ENCODE measurements around the gene CREM. TPM values are rescaled to one million over a fixed set of nuclear protein-coding genes. Genes with fewer than 3 reads are reported as not detected.

The CREM gene
- total and polyA plus RNA-seq, 2 experiments from 2014 or later, result 40.9 to 43.8 TPM

DNA sequence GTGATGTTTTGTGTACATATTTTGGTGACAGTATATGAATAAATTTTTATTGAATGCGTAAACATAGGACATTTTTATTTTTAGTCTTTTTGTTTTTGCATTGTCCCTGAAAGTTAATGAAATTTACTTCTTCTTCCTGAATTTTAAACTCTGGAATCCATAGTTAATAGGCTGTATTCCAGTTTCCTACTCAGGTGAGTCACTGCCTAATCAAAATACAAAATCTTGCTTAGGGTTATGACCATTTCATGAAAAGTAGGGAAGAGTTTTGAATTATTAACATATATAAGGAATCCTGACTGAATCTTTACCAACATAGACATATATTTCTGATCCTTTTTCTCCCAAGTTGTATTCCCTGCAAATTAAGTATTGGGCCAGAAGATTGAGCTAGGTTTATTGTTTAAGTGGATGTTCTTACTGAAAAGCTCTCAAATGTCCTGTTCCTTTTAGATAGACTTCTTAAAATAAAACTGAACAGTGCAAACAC is 2.6 kb downstream of the CREM start:
- no peak for ATAC-seq
- Histone ChIP-seq H4K20me1 (replicated peaks; ENCODE audit: insufficient read depth) (no peaks in the 10 kb centered on the region), H3K4me1 (ENCODE audit: insufficient read depth) (peaks cover 11% of the 10 kb centered on the region; the same call in 1 of the 2 replicates), H3K27me3 (ENCODE audit: insufficient read depth) (no peaks in the 10 kb centered on the region), H3K9me2 (ENCODE audit: insufficient read depth) (no peaks in the 10 kb centered on the region; the same call in 1 of the 2 replicates), H2AFZ (no peak overlapping the region), H3K4me2 (no peak overlapping the region), H3K4me3 (no peak overlapping the region), H3K79me2 (replicated peaks; ENCODE audit: insufficient read depth) (peaks cover 46% of the 10 kb centered on the region), H3F3A (replicated peaks; ENCODE audit: low read depth) (peaks cover 5% of the 10 kb centered on the region; the same call in 1 of the 2 replicates), H3K27ac (ENCODE audit: low read depth) (no peak overlapping the region), H3K36me3 (ENCODE audit: insufficient read depth) (no peaks in the 10 kb centered on the region)
- H3K27ac Mint-ChIP-seq, result no peak overlapping the region; the same call in 1 of the 2 replicates
- DNase-seq (ENCODE audit: low spot score), result no peak
- H3K27me3 Mint-ChIP-seq (ENCODE audit: insufficient read depth, low read depth, poor library complexity), result no peaks in the 10 kb centered on the region
- peaks cover 10% of the 10 kb centered on the region for H3K4me1 Mint-ChIP-seq
- peaks cover 4% of the 10 kb centered on the region; the same call in 2 of the 3 replicates for H3K9me3 Mint-ChIP-seq
- peaks cover 4% of the 10 kb centered on the region; the same call in 2 of the 3 replicates for H3K36me3 Mint-ChIP-seq (ENCODE audit: low read depth)
- 0 out of 3 replicates have a peak overlapping the region, but pooled peaks have one; percentile 89 for H3K4me3 Mint-ChIP-seq
- TF ChIP-seq ZNF114 (CRISPR knock-in tag; IDR thresholded peaks at IDR 0.05) (no peak), NANOG (IDR thresholded peaks at IDR 0.05; ENCODE audit: borderline replicate concordance) (no peak), CREB1 (CRISPR knock-in tag; IDR thresholded peaks at IDR 0.05; ENCODE audit: low read depth) (no peak), ZNF331 (CRISPR knock-in tag; IDR thresholded peaks at IDR 0.05; ENCODE audit: low read depth) (no peak), EZH2phosphoT487 (IDR thresholded peaks at IDR 0.05; ENCODE audit: unreplicated experiment) (no peak), POLR2AphosphoS5 (IDR thresholded peaks at IDR 0.05; ENCODE audit: low read depth) (no peak), JUNB (IDR thresholded peaks at IDR 0.05; ENCODE audit: unreplicated experiment) (no peak), STAT1 (IDR thresholded peaks at IDR 0.05; ENCODE audit: unreplicated experiment) (no peak), EZH2 (IDR thresholded peaks at IDR 0.05; ENCODE audit: low read depth, unreplicated experiment) (no peak)
- TF ChIP-seq, protein P1, sequence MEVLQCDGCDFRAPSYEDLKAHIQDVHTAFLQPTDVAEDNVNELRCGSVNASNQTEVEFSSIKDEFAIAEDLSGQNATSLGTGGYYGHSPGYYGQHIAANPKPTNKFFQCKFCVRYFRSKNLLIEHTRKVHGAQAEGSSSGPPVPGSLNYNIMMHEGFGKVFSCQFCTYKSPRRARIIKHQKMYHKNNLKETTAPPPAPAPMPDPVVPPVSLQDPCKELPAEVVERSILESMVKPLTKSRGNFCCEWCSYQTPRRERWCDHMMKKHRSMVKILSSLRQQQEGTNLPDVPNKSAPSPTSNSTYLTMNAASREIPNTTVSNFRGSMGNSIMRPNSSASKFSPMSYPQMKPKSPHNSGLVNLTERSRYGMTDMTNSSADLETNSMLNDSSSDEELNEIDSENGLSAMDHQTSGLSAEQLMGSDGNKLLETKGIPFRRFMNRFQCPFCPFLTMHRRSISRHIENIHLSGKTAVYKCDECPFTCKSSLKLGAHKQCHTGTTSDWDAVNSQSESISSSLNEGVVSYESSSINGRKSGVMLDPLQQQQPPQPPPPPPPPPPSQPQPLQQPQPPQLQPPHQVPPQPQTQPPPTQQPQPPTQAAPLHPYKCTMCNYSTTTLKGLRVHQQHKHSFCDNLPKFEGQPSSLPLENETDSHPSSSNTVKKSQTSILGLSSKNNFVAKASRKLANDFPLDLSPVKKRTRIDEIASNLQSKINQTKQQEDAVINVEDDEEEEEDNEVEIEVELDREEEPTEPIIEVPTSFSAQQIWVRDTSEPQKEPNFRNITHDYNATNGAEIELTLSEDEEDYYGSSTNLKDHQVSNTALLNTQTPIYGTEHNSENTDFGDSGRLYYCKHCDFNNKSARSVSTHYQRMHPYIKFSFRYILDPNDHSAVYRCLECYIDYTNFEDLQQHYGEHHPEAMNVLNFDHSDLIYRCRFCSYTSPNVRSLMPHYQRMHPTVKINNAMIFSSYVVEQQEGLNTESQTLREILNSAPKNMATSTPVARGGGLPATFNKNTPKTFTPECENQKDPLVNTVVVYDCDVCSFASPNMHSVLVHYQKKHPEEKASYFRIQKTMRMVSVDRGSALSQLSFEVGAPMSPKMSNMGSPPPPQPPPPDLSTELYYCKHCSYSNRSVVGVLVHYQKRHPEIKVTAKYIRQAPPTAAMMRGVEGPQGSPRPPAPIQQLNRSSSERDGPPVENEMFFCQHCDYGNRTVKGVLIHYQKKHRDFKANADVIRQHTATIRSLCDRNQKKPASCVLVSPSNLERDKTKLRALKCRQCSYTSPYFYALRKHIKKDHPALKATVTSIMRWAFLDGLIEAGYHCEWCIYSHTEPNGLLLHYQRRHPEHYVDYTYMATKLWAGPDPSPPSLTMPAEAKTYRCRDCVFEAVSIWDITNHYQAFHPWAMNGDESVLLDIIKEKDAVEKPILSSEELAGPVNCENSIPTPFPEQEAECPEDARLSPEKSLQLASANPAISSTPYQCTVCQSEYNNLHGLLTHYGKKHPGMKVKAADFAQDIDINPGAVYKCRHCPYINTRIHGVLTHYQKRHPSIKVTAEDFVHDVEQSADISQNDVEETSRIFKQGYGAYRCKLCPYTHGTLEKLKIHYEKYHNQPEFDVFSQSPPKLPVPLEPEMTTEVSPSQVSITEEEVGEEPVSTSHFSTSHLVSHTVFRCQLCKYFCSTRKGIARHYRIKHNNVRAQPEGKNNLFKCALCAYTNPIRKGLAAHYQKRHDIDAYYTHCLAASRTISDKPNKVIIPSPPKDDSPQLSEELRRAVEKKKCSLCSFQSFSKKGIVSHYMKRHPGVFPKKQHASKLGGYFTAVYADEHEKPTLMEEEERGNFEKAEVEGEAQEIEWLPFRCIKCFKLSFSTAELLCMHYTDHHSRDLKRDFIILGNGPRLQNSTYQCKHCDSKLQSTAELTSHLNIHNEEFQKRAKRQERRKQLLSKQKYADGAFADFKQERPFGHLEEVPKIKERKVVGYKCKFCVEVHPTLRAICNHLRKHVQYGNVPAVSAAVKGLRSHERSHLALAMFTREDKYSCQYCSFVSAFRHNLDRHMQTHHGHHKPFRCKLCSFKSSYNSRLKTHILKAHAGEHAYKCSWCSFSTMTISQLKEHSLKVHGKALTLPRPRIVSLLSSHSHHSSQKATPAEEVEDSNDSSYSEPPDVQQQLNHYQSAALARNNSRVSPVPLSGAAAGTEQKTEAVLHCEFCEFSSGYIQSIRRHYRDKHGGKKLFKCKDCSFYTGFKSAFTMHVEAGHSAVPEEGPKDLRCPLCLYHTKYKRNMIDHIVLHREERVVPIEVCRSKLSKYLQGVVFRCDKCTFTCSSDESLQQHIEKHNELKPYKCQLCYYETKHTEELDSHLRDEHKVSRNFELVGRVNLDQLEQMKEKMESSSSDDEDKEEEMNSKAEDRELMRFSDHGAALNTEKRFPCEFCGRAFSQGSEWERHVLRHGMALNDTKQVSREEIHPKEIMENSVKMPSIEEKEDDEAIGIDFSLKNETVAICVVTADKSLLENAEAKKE (CRISPR knock-in tag; IDR thresholded peaks at IDR 0.05), result no peak
- TF ChIP-seq, protein P2, sequence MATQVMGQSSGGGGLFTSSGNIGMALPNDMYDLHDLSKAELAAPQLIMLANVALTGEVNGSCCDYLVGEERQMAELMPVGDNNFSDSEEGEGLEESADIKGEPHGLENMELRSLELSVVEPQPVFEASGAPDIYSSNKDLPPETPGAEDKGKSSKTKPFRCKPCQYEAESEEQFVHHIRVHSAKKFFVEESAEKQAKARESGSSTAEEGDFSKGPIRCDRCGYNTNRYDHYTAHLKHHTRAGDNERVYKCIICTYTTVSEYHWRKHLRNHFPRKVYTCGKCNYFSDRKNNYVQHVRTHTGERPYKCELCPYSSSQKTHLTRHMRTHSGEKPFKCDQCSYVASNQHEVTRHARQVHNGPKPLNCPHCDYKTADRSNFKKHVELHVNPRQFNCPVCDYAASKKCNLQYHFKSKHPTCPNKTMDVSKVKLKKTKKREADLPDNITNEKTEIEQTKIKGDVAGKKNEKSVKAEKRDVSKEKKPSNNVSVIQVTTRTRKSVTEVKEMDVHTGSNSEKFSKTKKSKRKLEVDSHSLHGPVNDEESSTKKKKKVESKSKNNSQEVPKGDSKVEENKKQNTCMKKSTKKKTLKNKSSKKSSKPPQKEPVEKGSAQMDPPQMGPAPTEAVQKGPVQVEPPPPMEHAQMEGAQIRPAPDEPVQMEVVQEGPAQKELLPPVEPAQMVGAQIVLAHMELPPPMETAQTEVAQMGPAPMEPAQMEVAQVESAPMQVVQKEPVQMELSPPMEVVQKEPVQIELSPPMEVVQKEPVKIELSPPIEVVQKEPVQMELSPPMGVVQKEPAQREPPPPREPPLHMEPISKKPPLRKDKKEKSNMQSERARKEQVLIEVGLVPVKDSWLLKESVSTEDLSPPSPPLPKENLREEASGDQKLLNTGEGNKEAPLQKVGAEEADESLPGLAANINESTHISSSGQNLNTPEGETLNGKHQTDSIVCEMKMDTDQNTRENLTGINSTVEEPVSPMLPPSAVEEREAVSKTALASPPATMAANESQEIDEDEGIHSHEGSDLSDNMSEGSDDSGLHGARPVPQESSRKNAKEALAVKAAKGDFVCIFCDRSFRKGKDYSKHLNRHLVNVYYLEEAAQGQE (IDR thresholded peaks at IDR 0.05; ENCODE audit: unreplicated experiment), result no peak
- TF ChIP-seq, protein P3, sequence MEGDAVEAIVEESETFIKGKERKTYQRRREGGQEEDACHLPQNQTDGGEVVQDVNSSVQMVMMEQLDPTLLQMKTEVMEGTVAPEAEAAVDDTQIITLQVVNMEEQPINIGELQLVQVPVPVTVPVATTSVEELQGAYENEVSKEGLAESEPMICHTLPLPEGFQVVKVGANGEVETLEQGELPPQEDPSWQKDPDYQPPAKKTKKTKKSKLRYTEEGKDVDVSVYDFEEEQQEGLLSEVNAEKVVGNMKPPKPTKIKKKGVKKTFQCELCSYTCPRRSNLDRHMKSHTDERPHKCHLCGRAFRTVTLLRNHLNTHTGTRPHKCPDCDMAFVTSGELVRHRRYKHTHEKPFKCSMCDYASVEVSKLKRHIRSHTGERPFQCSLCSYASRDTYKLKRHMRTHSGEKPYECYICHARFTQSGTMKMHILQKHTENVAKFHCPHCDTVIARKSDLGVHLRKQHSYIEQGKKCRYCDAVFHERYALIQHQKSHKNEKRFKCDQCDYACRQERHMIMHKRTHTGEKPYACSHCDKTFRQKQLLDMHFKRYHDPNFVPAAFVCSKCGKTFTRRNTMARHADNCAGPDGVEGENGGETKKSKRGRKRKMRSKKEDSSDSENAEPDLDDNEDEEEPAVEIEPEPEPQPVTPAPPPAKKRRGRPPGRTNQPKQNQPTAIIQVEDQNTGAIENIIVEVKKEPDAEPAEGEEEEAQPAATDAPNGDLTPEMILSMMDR (conservative IDR thresholded peaks at IDR 0.05; ENCODE audit: low read depth in 2 of 2), result no peak
- TF ChIP-seq, protein P4, sequence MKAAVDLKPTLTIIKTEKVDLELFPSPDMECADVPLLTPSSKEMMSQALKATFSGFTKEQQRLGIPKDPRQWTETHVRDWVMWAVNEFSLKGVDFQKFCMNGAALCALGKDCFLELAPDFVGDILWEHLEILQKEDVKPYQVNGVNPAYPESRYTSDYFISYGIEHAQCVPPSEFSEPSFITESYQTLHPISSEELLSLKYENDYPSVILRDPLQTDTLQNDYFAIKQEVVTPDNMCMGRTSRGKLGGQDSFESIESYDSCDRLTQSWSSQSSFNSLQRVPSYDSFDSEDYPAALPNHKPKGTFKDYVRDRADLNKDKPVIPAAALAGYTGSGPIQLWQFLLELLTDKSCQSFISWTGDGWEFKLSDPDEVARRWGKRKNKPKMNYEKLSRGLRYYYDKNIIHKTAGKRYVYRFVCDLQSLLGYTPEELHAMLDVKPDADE (IDR thresholded peaks at IDR 0.05), result no peak

All from GM23338 (cell line).